Loucy (cell line): Measurements from ENCODE around the gene MKLN1.

Experiments
- H2AFZ ChIP-seq: fragments of 200-600 bp; sonication (generic); 2 replicates; pipeline ENCODE4 v1.6.0; 2016; ENCODE audit warnings: antibody characterized with exemption, mild to moderate bottlenecking, low read length, moderate library complexity
- H3F3A ChIP-seq: fragments of 200-600 bp; 2 replicates; pipeline ENCODE4 v1.6.0; 2016; ENCODE audit warnings: antibody characterized with exemption, low read depth, mild to moderate bottlenecking
- H3K27me3 ChIP-seq: fragments of 200-600 bp; sonication (generic); 2 replicates; pipeline ENCODE4 v1.6.1; 2014; ENCODE audit warnings: low read length, mild to moderate bottlenecking; ENCODE audit not compliant: insufficient read depth, poor library complexity, severe bottlenecking
- H3K36me3 ChIP-seq: fragments of 200-600 bp; sonication (generic); 2 replicates; pipeline ENCODE4 v1.6.1; 2016; ENCODE audit warnings: low read length; ENCODE audit not compliant: insufficient read depth
- H3K4me1 ChIP-seq: fragments of 200-600 bp; sonication (generic); 2 replicates; pipeline ENCODE4 v1.5.1; 2014; ENCODE audit warnings: low read length, mild to moderate bottlenecking; ENCODE audit not compliant: insufficient read depth, poor library complexity, severe bottlenecking
- H3K4me2 ChIP-seq: fragments of 200-600 bp; sonication (generic); 2 replicates; pipeline ENCODE4 v1.6.0; 2014; ENCODE audit warnings: antibody characterized with exemption, low read length, low read depth, mild to moderate bottlenecking; ENCODE audit not compliant: poor library complexity, severe bottlenecking
- H3K4me3 ChIP-seq: fragments of 200-600 bp; sonication (generic); 2 replicates; pipeline ENCODE4 v1.5.1; 2014; ENCODE audit warnings: low read length, mild to moderate bottlenecking, mixed read lengths; ENCODE audit not compliant: poor library complexity, severe bottlenecking
- H3K79me2 ChIP-seq: fragments of 200-600 bp; sonication (generic); 2 replicates; pipeline ENCODE4 v1.6.1; 2014; ENCODE audit warnings: low read length; ENCODE audit not compliant: insufficient read depth
- H3K9ac ChIP-seq: fragments of 200-600 bp; sonication (generic); 2 replicates; pipeline ENCODE4 v1.6.0; 2014; ENCODE audit warnings: mild to moderate bottlenecking, low read depth, low read length, moderate library complexity; ENCODE audit not compliant: poor library complexity, severe bottlenecking
- H3K9me2 ChIP-seq: fragments of 200-600 bp; sonication (generic); replicated peaks from 2 replicates; pipeline ENCODE4 v1.6.1; 2016; ENCODE audit warnings: low read depth, low read length, mixed read lengths
- H3K9me3 ChIP-seq: fragments of 200-600 bp; sonication (generic); 2 replicates; pipeline ENCODE4 v1.6.1; 2014; ENCODE audit warnings: mild to moderate bottlenecking, antibody characterized with exemption, low read length, low read depth; ENCODE audit not compliant: insufficient read depth
- H4K20me1 ChIP-seq: fragments of 200-600 bp; sonication (generic); 2 replicates; pipeline ENCODE4 v1.6.0; 2014; ENCODE audit warnings: antibody characterized with exemption, low read length, mild to moderate bottlenecking; ENCODE audit not compliant: insufficient read depth, poor library complexity, severe bottlenecking
- CTCF ChIP-seq: fragments of 200-600 bp; sonication (generic); conservative IDR thresholded peaks from 2 replicates; pipeline ENCODE4 v1.5.1; 2014; ENCODE audit warnings: mild to moderate bottlenecking, antibody characterized with exemption, low read length
- EZH2phosphoT487 ChIP-seq: fragments of 200-600 bp; IDR thresholded peaks from 2 replicates; pipeline ENCODE4 v1.6.1; 2018; ENCODE audit warnings: antibody characterized with exemption, mild to moderate bottlenecking, moderate library complexity, borderline replicate concordance

The MKLN1 gene

GRCh38 chr7:131328377-131329175, 900 bp downstream of the MKLN1 start:
- peaks cover 47% of the 10 kb centered on the region for H4K20me1 ChIP-seq
- TF ChIP-seq EZH2phosphoT487 (no peak), CTCF (no peak)
- no peaks in the 10 kb centered on the region for H3F3A ChIP-seq
- no peaks in the 10 kb centered on the region for H3K9me3 ChIP-seq
- no peaks in the 10 kb centered on the region for H3K36me3 ChIP-seq
- peak overlapping the region; percentile 98 for H3K9ac ChIP-seq
- H3K4me2 ChIP-seq = peak overlapping the region; percentile 91
- H3K4me1 ChIP-seq = peaks cover 37% of the 10 kb centered on the region
- peaks cover 4% of the 10 kb centered on the region for H3K27me3 ChIP-seq
- no peaks in the 10 kb centered on the region for H3K9me2 ChIP-seq
- H3K79me2 ChIP-seq = peaks cover 57% of the 10 kb centered on the region
- peak overlapping the region; percentile 98 for H2AFZ ChIP-seq
- H3K4me3 ChIP-seq = peak overlapping the region; percentile 91

GRCh38 chr7:131329176-131329570, 1.5 kb downstream of the MKLN1 start:
- H3K9ac ChIP-seq = peak overlapping the region; percentile 98
- no peaks in the 10 kb centered on the region for H3F3A ChIP-seq
- H3K9me3 ChIP-seq = no peaks in the 10 kb centered on the region
- H3K9me2 ChIP-seq = no peaks in the 10 kb centered on the region
- peak overlapping the region; percentile 91 for H3K4me3 ChIP-seq
- peaks cover 4% of the 10 kb centered on the region for H3K27me3 ChIP-seq
- H4K20me1 ChIP-seq = peaks cover 52% of the 10 kb centered on the region
- TF ChIP-seq EZH2phosphoT487 (no peak), CTCF (no peak)
- peak overlapping the region; percentile 91 for H3K4me2 ChIP-seq
- H2AFZ ChIP-seq = no peak overlapping the region
- peaks cover 63% of the 10 kb centered on the region for H3K79me2 ChIP-seq
- H3K4me1 ChIP-seq = peaks cover 37% of the 10 kb centered on the region
- no peaks in the 10 kb centered on the region for H3K36me3 ChIP-seq

- Histone ChIP-seq H3K79me2 (peaks cover 74% of the 10 kb centered on the region), H3K36me3 (no peaks in the 10 kb centered on the region), H3K9me2 (no peaks in the 10 kb centered on the region), H3K9ac (peak overlapping the region; percentile 98), H2AFZ (no peak overlapping the region), H3K27me3 (peaks cover 4% of the 10 kb centered on the region), H3F3A (no peaks in the 10 kb centered on the region), H3K4me2 (peak overlapping the region; percentile 91), H3K4me3 (peak overlapping the region; percentile 91), H4K20me1 (peaks cover 63% of the 10 kb centered on the region), H3K4me1 (peaks cover 41% of the 10 kb centered on the region), H3K9me3 (no peaks in the 10 kb centered on the region)
- TF ChIP-seq EZH2phosphoT487 = no peak
- TF ChIP-seq CTCF = no peak
Measured at GRCh38 chr7:131330299-131330698, 2.6 kb downstream of the MKLN1 start.
